GM21737 (cell line): ENCODE results near the gene STC2.
"Not testable (repeated sequence)": the region's sequence is repeated elsewhere in the genome, so short reads cannot be mapped to it uniquely, and the experiment has no call there.

Experiments
- ATAC-seq: cut with Tn5 transposase; IDR thresholded peaks from one replicate; pipeline ENCODE4 v1.9.1; 2021; ENCODE audit warnings: mild to moderate bottlenecking, moderate library complexity; ENCODE audit not compliant: unreplicated experiment

STC2 gene

GRCh38 chr5:173327948-173328843, at the start of gene STC2:
TSS of gene STC2 (minus strand) at chr5:173328414. CDS start at chr5:173328193, 221 bp downstream.
- ATAC-seq = peak; percentile 51

- no peak for ATAC-seq
Measured at GRCh38 chr5:173371400-173371799, 43.2 kb upstream of the STC2 start.

- ATAC-seq = not testable (repeated sequence)
Measured at GRCh38 chr5:173363406-173363805, 35.2 kb upstream of the STC2 start.

GRCh38 chr5:173355561-173355960, 27.3 kb upstream of the STC2 start:
- no peak for ATAC-seq

GRCh38 chr5:173354645-173355044, 26.4 kb upstream of the STC2 start:
- ATAC-seq = no peak

GRCh38 chr5:173352366-173353349, 24.4 kb upstream of the STC2 start:
- no peak for ATAC-seq

GRCh38 chr5:173342813-173343755, 14.9 kb upstream of the STC2 start:
- ATAC-seq = no peak

GRCh38 chr5:173341961-173342430, 13.8 kb upstream of the STC2 start:
- no peak for ATAC-seq

GRCh38 chr5:173340984-173341383, 12.8 kb upstream of the STC2 start:
- ATAC-seq = no peak

- no peak for ATAC-seq
Measured at GRCh38 chr5:173340451-173340850, 12.2 kb upstream of the STC2 start.

GRCh38 chr5:173339286-173339685, 11.1 kb upstream of the STC2 start:
- no peak for ATAC-seq

GRCh38 chr5:173338380-173339015, 10.3 kb upstream of the STC2 start:
- no peak for ATAC-seq

GRCh38 chr5:173334808-173335207, 6.6 kb upstream of the STC2 start:
- no peak for ATAC-seq

GRCh38 chr5:173333925-173334661, 5.9 kb upstream of the STC2 start:
- no peak for ATAC-seq

- ATAC-seq = peak; percentile 45
Measured at GRCh38 chr5:173331956-173332479, 3.8 kb upstream of the STC2 start.

GRCh38 chr5:173331287-173331686, 3.1 kb upstream of the STC2 start:
- no peak for ATAC-seq

GRCh38 chr5:173330338-173331206, 2.4 kb upstream of the STC2 start:
- ATAC-seq = no peak
